GM19452 (cell line): ENCODE data around the gene USP6NL.

Experiments
- ATAC-seq: cut with Tn5 transposase; IDR thresholded peaks from one replicate; pipeline ENCODE4 v1.9.1; 2021; ENCODE audit not compliant: unreplicated experiment

USP6NL gene

GRCh38 chr10:11594589-11595394, 16.7 kb downstream of the USP6NL start:
- no peak for ATAC-seq

DNA sequence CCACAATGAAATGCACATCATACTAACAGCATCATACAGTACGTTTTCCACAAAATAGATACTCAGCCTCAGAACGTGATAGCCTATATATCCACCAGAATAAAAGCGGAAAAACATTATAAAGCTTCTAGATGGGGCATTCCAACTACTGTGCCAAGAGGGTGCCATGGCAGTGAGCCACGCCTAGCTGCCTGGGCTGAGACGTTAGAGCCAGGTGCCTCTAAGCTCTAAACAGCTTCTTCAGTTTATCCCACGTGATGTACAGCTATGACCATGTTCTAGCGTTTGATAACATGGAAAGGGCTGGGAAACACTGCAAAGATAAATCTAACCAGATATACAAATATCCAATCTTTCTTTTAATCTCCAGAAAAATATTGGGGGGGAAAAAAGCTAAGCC, 17.8 kb downstream of the USP6NL start:
- no peak for ATAC-seq

GRCh38 chr10:11589738-11590137, 21.7 kb downstream of the USP6NL start:
- no peak for ATAC-seq

DNA sequence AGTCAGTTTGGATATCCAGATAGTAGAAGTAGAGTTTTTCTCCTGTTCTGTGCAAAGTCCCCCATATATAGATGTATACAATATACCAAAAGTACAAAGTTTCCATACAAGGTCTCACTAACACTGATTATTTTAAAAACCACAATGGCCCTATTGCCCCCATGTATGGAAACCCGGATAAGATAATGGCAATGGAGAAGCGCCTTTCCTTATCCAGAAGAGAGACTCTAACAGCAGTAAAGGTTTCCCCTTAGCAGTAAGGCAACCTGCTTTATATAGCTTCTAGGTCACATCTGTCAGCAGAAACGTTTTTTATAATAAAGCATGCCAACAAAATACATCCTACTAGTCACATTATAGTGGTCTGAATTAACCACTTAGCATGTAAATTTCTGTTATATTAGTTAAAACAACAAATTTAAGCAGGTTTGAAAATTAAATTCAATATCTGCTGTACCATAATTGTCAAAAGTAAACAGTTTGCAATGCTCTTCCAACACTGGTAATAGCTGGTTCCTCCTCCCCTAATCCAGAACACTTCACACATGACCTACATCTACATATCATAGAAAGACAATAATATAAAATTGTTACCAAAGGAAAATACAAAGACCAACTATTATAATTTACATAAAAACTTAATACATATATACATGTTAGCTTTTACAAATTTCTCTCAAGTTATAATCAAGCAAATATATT, 22.4 kb downstream of the USP6NL start:
- ATAC-seq = no peak

GRCh38 chr10:11587722-11588259, 23.7 kb downstream of the USP6NL start:
- ATAC-seq = no peak

- no peak for ATAC-seq
Measured at GRCh38 chr10:11586170-11586569, 25.3 kb downstream of the USP6NL start.

DNA sequence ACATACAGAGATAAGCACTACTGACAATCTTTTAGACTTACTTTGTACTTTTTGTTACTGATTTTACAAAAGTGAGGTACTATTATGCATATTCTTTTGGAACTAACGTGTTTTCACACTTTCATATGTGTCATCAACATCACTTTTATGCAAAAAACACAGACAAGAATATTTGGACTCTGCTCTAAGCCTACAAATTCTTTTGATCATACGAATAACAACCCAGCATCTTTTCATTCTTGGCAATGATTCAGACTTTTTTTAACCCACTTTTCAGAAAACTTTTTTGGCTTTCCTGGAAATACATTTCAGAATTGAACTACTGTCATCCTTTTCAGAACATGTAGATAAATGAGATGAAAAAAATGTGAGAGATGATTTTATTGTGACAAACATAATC, 30.2 kb downstream of the USP6NL start:
- no peak for ATAC-seq

DNA sequence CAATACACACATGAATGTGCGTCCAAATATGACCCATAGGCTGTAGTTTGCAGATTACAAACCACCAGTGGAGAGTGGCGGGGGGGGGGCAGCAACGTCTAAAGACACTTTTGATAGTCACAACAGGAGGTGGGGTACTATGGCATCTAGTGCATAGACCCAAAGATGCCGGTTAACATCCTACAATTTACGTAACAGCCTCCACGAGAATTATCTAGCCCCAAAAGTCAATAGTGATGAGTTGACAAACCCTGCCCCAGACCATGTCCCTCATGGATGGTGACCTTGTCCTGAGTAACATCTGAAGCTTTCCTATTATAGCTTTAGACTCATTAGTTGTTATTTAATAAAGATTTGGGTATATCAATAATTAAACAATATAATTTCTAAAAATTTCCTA, 31.6 kb downstream of the USP6NL start:
- no peak for ATAC-seq

- peak; percentile 54 for ATAC-seq
Measured at GRCh38 chr10:11578802-11579255, 32.6 kb downstream of the USP6NL start.

- no peak for ATAC-seq
Measured at GRCh38 chr10:11576092-11576809, 35.2 kb downstream of the USP6NL start.

DNA sequence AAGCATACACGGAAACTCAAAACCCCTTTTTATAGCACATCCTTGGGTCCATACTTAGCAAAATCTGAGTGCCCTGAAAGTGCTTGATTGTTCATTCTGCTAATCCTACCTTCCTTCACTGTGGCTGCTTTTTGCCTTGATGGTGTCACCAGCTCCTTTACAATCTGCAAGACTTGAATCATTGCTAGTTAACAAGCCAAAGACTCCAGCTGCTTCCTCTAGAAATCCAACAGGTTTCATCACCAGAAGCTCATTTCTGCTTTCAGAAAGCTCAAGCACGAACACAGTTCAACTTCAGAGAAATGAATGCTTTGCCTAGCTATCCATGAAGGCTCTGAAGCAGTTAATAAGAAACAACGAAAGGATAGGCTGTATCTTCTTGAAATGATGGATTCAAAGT, 38.0 kb downstream of the USP6NL start:
- peak; percentile 69 for ATAC-seq

- no peak for ATAC-seq
Measured at GRCh38 chr10:11570751-11571150, 40.7 kb downstream of the USP6NL start.

DNA sequence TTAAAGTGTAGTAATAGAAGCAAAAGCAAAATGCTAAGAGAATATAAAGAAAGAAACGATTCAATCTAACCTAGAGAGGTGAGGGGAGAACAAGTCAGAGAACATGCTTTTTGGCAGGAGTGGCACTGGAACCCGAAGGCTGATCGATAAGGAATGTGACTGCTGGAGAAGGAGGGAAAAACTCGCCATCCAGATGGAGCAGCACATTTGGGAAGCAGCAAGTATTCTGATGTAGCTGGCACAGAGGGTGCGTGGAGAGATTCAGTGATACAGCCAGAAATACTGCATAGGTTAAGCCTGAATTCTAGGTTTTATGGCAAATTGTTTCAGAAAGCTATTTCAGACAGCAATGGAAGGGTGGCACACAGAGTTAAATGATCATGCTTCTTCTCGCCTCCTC, 42.0 kb downstream of the USP6NL start:
- no peak for ATAC-seq

GRCh38 chr10:11568578-11568977, 42.9 kb downstream of the USP6NL start:
- ATAC-seq = no peak

GRCh38 chr10:11564741-11565140, 46.7 kb downstream of the USP6NL start:
- no peak for ATAC-seq

DNA sequence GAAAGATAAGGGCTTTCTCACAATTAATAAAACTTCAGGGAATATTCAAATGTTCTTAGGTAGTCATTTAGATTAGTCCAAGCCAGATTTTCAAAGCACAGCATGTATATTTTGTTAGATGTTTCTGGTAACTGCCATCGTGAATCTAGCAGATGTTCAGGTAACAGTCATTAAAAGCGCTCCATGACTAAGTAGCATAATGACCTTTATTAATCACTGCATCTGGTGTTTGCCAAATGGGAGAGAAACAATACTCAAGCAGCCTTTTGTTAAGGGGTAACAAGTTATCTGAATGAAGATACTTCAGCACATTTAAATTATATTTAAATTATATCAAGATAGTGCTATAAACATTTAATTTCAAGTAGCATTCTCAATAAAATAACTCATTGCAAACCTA, 47.5 kb downstream of the USP6NL start:
- no peak for ATAC-seq

GRCh38 chr10:11562888-11563287, 48.6 kb downstream of the USP6NL start:
- ATAC-seq = no peak

DNA sequence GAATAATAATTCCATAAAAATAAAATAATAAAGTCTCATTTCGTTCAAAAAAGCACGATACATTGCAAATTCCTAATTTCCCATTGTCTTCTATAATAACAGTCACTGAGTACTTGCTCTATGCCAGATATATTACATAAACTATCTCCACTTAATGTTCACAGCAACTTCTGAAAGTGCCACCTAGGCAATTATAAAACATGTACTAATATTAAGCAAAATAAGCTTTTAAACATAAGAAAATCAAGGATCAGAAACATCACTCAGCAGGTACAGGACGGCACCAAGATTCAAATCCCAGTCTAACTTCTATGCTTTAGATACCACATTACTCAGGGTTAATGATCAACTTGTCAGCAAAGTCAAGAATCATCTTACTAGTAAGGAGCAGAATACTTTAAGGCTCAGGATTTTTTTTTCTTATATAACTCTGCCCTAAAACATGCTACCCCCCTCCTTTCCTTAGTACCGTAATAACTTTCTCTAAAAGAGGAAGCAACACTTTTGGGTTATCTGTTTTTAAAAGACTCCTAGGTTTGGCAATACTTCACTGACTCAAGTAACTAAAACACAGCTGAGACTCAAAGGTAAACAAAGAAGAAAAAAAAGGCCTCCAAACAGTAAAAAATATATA, 51.3 kb downstream of the USP6NL start:
- ATAC-seq = peak; percentile 91

- no peak for ATAC-seq
Measured at GRCh38 chr10:11557967-11558366, 53.5 kb downstream of the USP6NL start.

DNA sequence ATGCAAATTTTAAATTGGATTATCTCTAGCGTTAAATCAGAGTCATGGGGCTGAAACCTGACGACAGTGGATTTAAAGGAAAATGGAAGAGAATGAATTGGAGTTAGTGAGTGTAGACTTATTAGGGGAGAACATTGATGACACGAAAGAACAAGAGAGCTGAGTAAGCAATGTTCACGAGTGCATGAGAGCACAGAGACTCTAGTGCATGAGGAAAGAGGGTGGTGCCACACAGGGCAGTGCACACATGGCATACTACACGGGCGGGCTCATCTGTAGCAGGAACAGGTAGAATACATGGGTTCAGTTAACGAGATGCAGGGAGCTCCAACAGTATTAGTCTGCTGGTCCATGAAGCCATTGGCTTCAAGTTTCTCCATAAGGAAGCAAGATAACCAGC, 53.9 kb downstream of the USP6NL start:
- no peak for ATAC-seq

DNA sequence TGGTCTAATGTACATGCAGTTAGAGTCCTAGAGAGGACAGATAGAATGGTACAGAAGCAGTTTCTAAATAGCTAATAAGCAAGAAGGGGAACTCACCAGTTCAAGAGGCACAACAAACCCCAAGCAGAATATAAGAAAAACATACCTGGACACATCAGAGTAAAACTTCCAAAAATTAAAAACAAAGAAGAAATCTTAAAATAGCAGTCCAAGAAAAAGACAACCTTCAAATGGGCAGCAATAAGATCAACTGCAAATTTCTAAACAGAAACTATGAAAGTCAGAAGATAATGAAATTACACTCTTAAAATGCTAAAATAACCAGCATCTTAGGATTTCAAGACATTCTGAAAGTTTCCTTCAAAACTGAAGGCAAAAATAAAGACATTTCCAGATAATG, 55.9 kb downstream of the USP6NL start:
- ATAC-seq = no peak
